ENCODE data around the gene SHE. TPM values are rescaled to one million over a fixed set of nuclear protein-coding genes. Genes with fewer than 3 reads are reported as not detected.

SHE gene
- total and polyA plus RNA-seq, 2 of the 8 experiments (the other 6 are each of a cell fraction or from before 2014, with no cell fraction given) = 0.44 to 0.45 TPM

DNA sequence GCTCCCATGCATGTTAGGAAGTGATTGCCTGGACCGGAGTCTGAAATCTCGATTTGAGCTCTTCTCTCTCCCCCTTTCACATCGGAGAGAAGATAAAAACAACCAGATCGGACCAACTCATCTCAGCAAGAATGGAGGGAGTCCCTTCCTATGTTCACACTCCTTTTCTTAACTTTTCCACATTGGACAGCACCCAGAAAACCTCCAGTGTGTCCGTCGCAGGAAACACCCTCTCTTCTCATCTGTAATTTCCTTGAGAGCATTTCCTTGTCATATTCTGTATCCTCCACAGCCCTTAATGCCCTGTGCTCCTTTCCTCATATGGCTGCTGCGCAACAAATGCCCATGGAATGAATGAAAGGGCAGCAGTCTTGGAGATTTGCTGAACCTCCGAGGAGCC lies 1.7 kb downstream of the SHE start (continued):
- TF ChIP-seq CHD1 (IDR thresholded peaks at IDR 0.05; ENCODE audit: low read depth, low read length) = no peak
- no peak for TF ChIP-seq CREB1 (IDR thresholded peaks at IDR 0.05)
- no peak for TF ChIP-seq EP300 (IDR thresholded peaks at IDR 0.05; ENCODE audit: borderline replicate concordance in 1 of 2, low read depth in 2 of 2, low read length in 2 of 2)

Data from H1 (cell line).